Left renal cortex interstitium (tissue), 4 donors: ENCODE data around the gene CENPS. TPM values are rescaled to one million over a fixed set of nuclear protein-coding genes. Genes with fewer than 3 reads are reported as not detected.

Experiments
- DNase-seq, 4 donors: peaks; one replicate each; pipeline ENCODE4 v3.0.0-alpha.2; 2013; ENCODE audit warnings: low read depth in 4 of 4, low spot score in 2 of 4, missing footprints in 1 of 4
- polyA plus RNA-seq, 4 donors: library from polyadenylated mRNA; unstranded; fragments of 120-200 nt; gene quantifications; one replicate each; pipeline ENCODE4 v1.2.1, GENCODE V29; 2013; ENCODE audit not compliant: insufficient read length in 4 of 4

Gene CENPS
- polyA plus RNA-seq, 4 donors = 35.3 to 41.6 (median 38.7) TPM

DNA sequence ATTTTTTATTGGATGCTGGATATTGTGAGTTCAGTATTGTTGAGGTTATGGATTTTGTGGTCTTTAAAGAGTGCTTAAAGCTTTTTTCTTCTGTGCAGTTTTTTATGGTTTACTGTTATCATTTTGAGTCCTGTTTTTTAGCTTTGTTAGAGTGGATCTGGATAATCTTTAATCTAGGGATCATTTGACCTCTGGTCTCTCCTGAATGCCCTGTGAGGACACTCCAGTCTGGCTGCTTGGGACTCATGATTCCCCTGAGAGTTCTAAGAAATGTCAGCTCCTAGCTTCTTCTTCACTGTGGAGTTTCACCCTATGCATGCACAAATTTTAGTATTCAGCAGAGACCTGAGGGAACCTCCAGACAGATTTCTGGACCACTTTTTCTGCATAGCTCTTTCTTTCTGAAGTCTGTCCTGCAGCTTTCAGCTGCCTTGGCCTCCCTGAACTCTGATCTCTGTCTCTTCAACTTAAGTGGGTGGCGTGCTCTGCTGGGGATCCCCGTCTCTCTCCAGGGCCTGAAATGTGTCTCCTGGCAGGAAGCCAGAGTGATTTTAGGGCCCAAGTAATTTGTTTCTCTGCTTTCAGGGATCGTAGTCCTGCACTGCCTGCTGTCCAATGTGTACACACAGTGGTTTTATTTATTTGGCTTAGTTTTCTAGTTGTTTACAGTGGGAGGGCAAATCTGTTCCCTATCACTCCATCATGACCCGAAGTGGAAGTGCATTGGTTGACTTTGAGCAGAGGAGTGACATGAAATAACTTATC lies 59.2 kb downstream of the CENPS start:
- DNase-seq = no peak

DNA sequence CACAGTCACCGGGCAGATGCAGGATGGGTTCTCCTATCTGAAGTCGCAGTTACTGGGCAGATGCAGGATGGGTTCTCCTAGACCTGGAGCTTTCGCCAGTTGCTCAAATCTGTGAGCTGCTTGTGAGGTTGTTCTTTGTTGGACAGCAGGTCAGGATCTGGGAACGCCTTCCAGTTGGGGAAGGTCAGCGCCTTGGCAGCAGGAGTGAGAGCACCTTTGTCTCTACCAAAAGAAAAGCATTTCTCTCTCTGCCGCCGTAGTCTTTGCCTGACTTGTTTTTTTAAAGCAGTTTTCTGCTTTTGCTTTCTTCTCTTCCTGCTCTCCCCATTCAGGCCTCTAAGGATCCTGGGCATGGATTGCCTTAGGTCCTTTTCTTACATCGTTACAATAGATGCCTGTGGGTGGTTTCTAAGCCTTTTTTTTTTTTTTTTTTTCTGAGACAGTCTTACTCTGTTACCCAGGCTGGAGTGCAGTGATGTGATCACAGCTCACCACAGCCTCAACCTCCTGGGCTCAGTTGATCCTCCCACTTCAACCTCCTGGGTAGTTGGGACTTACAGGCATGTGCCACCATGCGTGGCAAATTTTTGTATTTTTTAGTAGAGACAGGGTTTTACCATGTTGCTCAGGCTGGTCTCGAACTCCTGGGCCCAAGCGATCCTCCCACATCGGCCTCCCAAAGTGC lies 60.2 kb downstream of the CENPS start:
- DNase-seq = no peak

Other genes starting within 250 kb of the CENPS start
- gene KIF1B, start 219.9 kb upstream of the CENPS start, polyA plus RNA-seq = 10 to 100 TPM; 39.2 to 51.4 (median 42.2) TPM
- 100 to 1,000 TPM; 186 to 196 (median 190) TPM for gene PGD, start 31.4 kb upstream of the CENPS start, polyA plus RNA-seq
- gene CORT, start 19.6 kb downstream of the CENPS start, polyA plus RNA-seq = 1 to 10 TPM in 2 of 4 donors, under 1 TPM in 2; 0.45 to 3.3 (median 1.6) TPM
- 10 to 100 TPM; 36.3 to 46.6 (median 44.7) TPM for gene DFFA, start 42.1 kb downstream of the CENPS start, polyA plus RNA-seq
- 10 to 100 TPM; 18.6 to 27.9 (median 24.9) TPM for gene PEX14, start 44.5 kb downstream of the CENPS start, polyA plus RNA-seq